PC-9 (cell line): ENCODE measurements around the gene IGFLR1.

ENCODE experiments used
- EZH2 ChIP-seq: fragments of 200-600 bp; sonication (generic); IDR thresholded peaks from 2 replicates; pipeline ENCODE4 v1.8.0; 2017; ENCODE audit warnings: antibody characterized with exemption, low read depth
- TF ChIP-seq, protein P1 (sequence below): fragments of 200-600 bp; sonication (generic); conservative IDR thresholded peaks from 2 replicates; pipeline ENCODE4 v1.6.1; 2017; ENCODE audit warnings: mixed run types, antibody characterized with exemption, mild to moderate bottlenecking, moderate library complexity

DNA sequence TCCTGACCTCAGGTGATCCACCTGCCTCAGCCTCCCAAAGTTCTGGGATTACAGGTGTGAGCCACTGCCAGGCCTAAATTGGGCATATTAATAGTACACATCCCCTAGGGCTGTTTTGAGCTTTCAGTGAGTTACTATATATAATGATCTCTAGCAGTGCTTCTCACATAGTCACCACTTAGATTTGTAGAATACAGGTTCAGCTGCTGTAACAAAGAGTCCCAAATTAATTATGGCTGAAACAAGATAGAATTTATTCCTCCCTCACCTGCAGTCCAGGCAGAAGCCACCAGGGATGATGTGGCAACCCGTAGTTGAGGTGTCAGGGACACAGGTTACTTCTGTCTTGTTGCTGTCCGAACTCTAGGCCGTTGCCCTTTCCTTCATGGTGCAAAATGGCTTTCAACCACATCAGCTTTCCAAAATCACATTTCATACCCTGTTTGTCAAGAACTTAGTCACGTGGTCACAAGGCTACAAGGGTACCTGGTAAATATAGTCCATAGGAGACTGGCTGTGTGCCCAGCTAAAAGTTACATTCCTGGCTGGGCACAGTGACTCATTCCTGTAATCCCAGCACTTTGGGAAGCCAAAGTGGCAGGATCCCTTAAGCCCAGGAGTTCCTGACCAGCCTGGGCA lies 18.6 kb upstream of the IGFLR1 start:
- TF ChIP-seq, protein P1, sequence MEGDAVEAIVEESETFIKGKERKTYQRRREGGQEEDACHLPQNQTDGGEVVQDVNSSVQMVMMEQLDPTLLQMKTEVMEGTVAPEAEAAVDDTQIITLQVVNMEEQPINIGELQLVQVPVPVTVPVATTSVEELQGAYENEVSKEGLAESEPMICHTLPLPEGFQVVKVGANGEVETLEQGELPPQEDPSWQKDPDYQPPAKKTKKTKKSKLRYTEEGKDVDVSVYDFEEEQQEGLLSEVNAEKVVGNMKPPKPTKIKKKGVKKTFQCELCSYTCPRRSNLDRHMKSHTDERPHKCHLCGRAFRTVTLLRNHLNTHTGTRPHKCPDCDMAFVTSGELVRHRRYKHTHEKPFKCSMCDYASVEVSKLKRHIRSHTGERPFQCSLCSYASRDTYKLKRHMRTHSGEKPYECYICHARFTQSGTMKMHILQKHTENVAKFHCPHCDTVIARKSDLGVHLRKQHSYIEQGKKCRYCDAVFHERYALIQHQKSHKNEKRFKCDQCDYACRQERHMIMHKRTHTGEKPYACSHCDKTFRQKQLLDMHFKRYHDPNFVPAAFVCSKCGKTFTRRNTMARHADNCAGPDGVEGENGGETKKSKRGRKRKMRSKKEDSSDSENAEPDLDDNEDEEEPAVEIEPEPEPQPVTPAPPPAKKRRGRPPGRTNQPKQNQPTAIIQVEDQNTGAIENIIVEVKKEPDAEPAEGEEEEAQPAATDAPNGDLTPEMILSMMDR = no peak
- TF ChIP-seq EZH2 = no peak
